ENCODE measurements around the gene GSE1. TPM values are rescaled to one million over a fixed set of nuclear protein-coding genes. Genes with fewer than 3 reads are reported as not detected.

GSE1 gene
- total and polyA plus RNA-seq, 4 donors = 20.3 to 40.6 (median 30.7) TPM

DNA sequence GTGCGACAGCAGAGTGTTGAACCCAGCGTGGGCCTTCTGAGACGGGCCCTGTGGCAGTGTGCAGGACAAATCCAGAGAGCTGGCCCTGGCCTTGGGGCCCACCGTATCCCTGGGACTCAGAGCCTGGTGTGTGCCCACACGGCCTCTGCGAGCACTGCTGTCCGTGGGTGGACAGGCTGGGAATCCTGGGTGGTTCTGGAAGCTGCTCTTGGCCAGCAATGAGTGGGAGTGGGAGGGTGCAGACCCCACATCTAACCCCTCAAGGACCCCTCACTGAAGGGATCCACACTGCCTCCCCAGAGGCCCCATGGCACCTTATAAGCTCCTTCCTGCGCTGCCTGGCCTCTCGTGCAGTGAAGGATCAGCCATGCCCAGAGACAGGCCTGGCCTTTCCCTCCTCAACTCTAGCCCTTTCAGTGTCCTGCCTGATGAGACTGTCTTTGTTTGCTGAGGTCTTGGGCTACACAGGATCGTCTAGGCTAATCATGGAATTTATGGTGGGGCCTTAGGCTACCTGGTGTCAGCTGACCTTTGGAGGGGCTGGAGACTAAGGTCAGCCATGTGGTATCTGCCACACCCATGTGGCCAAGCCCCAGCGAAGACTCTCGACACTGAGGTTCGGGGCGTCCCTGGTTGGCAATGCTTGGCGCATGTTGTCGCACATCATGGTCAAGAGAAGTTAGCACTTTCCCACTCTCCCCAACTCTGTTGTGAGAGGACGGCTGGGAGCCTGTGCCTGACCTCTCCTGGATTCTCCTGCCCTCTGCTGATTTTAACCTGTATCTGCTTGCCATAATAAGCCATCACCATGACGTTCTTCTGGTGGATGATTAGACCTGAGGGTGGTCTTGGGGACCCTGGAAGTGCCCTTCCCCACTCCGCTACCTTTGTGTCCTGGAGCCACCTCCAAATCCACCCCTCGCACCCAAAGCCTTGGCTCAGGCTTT, 92.1 kb downstream of the GSE1 start:
- DNase-seq (ENCODE audit: low read depth in 4 of 6, low spot score in 6 of 6) = no peak
- no peak overlapping the region for H3K4me3 ChIP-seq (ENCODE audit: low read depth, low read length)
- no peaks in the 10 kb centered on the region for H3K36me3 ChIP-seq (ENCODE audit: control insufficient read depth, insufficient read depth, low read length)
- no peak overlapping the region for H3K27ac ChIP-seq (ENCODE audit: low read depth, low read length)
- H3K4me1 ChIP-seq (ENCODE audit: control insufficient read depth, insufficient read depth, low read length) = peaks cover 9% of the 10 kb centered on the region
- WGBS (ENCODE audit: insufficient coverage) = 86% methylated on average over 18 of the region's 20 CpGs
- no peaks in the 10 kb centered on the region for H3K9me3 ChIP-seq (ENCODE audit: control insufficient read depth, insufficient read depth, low read length)
- peaks cover 6% of the 10 kb centered on the region for H3K27me3 ChIP-seq (ENCODE audit: control insufficient read depth, insufficient read depth, low read length)

DNA sequence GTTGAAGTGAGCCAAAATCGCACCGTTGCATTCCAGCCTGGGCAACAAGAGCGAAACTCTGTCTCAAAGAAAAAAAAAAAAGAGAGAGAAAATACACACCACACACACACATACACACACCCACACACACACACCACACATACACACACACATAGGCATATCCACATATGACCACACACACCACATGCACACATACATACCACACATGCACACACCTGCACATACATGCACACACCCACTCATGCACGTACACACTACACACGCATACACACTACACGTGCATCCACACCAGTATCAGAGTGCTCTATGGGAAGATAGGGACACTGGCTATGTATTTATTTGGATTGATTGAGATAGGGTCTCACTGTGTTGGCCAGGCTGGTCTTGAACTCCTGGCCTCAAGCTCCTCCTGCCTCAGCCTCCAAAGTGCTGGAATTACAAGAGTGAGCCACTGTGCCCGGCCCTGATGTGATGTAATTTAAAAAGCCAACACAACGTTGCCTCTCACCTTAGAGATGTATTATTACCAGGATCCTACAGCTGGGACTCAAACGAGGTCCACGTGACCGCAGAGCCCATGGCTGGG, 93.4 kb downstream of the GSE1 start:
- Histone ChIP-seq H3K27me3 (ENCODE audit: control insufficient read depth, insufficient read depth, low read length) (peaks cover 6% of the 10 kb centered on the region), H3K27ac (ENCODE audit: low read depth, low read length) (no peak overlapping the region), H3K9me3 (ENCODE audit: control insufficient read depth, insufficient read depth, low read length) (no peaks in the 10 kb centered on the region), H3K4me1 (ENCODE audit: control insufficient read depth, insufficient read depth, low read length) (peaks cover 12% of the 10 kb centered on the region), H3K4me3 (ENCODE audit: low read depth, low read length) (no peak overlapping the region), H3K36me3 (ENCODE audit: control insufficient read depth, insufficient read depth, low read length) (no peaks in the 10 kb centered on the region)
- WGBS (ENCODE audit: insufficient coverage) = 93% methylated on average over 5 of the region's 11 CpGs
- DNase-seq (ENCODE audit: low read depth in 4 of 6, low spot score in 6 of 6) = no peak

DNA sequence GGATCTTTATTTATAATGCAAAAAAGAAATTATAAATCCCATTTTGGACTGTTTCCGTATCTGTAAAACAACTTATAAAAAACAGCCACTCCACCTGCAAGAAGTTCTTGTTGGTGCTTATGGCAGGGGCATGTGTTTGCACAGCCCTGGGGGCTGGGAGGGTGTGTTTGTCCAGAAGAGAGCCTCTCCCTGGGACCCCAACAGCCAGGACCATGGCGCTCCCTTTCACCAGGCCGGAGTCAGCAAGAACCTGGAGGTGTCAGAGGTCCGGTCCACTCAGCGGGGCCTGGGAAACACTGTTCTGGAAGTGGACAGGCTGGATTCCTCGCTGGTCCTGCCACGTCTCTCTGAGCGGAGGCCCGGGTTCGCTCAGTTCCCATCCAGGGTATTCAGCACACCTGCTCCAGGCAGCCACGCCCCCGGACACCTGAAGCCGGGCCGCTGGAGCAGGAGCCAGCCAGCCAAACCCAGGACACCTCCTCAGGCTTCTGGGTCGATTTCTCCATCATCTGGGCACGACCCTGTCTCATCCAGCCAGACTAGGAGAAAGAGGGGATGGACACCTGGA, 94.5 kb downstream of the GSE1 start:
- no peaks in the 10 kb centered on the region for H3K9me3 ChIP-seq (ENCODE audit: control insufficient read depth, insufficient read depth, low read length)
- H3K27ac ChIP-seq (ENCODE audit: low read depth, low read length) = no peak overlapping the region
- H3K4me1 ChIP-seq (ENCODE audit: control insufficient read depth, insufficient read depth, low read length) = peaks cover 12% of the 10 kb centered on the region
- no peak for DNase-seq (ENCODE audit: low read depth in 4 of 6, low spot score in 6 of 6)
- H3K4me3 ChIP-seq (ENCODE audit: low read depth, low read length) = no peak overlapping the region
- WGBS (ENCODE audit: insufficient coverage) = 86% methylated on average over 15 of the region's 16 CpGs
- no peaks in the 10 kb centered on the region for H3K36me3 ChIP-seq (ENCODE audit: control insufficient read depth, insufficient read depth, low read length)
- H3K27me3 ChIP-seq (ENCODE audit: control insufficient read depth, insufficient read depth, low read length) = peaks cover 12% of the 10 kb centered on the region

DNA sequence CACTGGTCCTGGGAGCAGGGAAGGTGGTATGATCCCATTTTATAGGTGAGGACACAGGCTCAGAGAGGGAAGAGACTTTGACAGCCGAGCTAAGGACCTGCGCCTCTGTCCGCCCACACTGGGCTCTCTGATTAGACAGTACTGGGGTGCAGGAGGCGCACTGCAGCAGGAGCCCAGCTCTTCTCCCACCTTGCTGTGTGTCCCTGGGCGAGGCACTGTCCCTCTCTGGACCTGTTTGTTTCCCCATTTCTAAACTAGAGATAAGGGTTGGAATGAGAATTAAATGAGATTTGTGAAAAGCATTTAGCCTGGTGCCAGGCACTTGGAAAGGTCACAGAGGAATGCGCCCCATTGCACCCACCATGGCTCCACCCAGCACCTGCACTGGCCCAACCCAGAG, 95.2 kb downstream of the GSE1 start:
- 98% methylated on average over 5 of the region's 6 CpGs for WGBS (ENCODE audit: insufficient coverage)
- peaks cover 12% of the 10 kb centered on the region for H3K4me1 ChIP-seq (ENCODE audit: control insufficient read depth, insufficient read depth, low read length)
- H3K27me3 ChIP-seq (ENCODE audit: control insufficient read depth, insufficient read depth, low read length) = peaks cover 12% of the 10 kb centered on the region
- H3K9me3 ChIP-seq (ENCODE audit: control insufficient read depth, insufficient read depth, low read length) = no peaks in the 10 kb centered on the region
- no peak overlapping the region for H3K4me3 ChIP-seq (ENCODE audit: low read depth, low read length)
- no peaks in the 10 kb centered on the region for H3K36me3 ChIP-seq (ENCODE audit: control insufficient read depth, insufficient read depth, low read length)
- no peak for DNase-seq (ENCODE audit: low read depth in 4 of 6, low spot score in 6 of 6)
- H3K27ac ChIP-seq (ENCODE audit: low read depth, low read length) = no peak overlapping the region

DNA sequence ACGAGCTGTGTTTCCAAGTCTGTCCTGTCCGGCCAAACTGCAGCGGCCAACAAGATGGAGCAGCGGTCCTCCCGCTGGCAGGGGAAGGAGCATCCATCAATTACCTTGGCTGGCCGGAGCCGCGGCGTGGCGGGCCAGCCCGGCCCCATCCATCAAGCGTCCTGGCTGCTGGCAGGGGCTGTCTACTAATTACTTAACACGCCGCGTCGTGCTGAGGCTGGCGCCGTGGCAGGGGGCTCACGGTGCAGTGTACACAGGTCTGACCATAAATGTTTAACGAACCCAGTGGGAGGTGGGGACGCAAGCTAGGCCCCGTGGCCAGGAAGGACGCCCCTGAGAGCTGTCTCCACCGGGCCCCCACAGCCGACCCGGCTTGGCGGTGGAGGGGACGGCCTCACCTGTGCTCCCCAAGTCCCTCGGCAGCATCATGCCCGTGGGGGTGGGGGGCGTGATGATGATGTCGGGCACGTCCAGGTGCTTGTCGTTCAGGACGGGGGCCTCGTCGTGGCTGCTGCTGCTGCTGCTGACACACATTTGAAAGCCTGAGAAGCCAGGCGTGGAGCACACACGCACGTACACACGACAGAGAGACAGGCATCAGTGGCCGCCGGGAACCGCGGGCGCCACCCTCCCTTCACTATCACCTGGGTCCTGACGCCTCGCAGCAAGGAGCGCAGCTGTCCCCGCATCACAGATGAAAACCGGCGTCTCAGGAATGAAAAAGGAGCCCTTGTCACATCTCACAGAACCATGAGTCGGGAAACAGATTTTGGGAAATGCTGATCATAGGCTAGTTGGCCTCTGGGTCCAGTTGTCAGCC, 96.9 kb downstream of the GSE1 start:
- peak in 2 of 6 donors; percentile 45 to 63 for DNase-seq (ENCODE audit: low read depth in 4 of 6, low spot score in 6 of 6)
- Histone ChIP-seq H3K4me3 (ENCODE audit: low read depth, low read length) (no peak overlapping the region), H3K4me1 (ENCODE audit: control insufficient read depth, insufficient read depth, low read length) (peaks cover 13% of the 10 kb centered on the region), H3K27ac (ENCODE audit: low read depth, low read length) (no peak overlapping the region), H3K36me3 (ENCODE audit: control insufficient read depth, insufficient read depth, low read length) (no peaks in the 10 kb centered on the region), H3K27me3 (ENCODE audit: control insufficient read depth, insufficient read depth, low read length) (peaks cover 12% of the 10 kb centered on the region), H3K9me3 (ENCODE audit: control insufficient read depth, insufficient read depth, low read length) (no peaks in the 10 kb centered on the region)
- WGBS (ENCODE audit: insufficient coverage) = 43% methylated on average over 53 of the region's 53 CpGs

DNA sequence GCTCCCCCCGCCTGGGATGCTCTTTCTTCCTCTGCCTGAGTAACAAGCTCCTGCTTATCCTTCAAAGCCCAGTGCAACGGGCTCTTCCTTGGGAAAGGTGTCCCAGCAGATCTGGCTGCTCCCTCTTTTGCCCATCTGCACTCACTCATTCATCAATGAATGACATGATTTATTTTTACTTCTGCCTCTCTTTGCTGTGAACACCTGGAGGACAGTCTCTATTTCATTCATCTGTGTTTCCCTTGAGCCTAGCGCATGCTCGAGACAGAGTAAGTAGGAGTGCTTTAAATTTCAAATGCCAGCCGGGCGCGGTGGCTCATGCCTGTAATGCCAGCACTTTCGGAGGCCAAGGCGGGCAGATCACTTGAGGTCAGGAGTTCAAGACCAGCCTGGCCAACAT, 97.6 kb downstream of the GSE1 start:
- Histone ChIP-seq H3K27me3 (ENCODE audit: control insufficient read depth, insufficient read depth, low read length) (peaks cover 12% of the 10 kb centered on the region), H3K27ac (ENCODE audit: low read depth, low read length) (no peak overlapping the region), H3K9me3 (ENCODE audit: control insufficient read depth, insufficient read depth, low read length) (no peaks in the 10 kb centered on the region), H3K36me3 (ENCODE audit: control insufficient read depth, insufficient read depth, low read length) (no peaks in the 10 kb centered on the region), H3K4me1 (ENCODE audit: control insufficient read depth, insufficient read depth, low read length) (peaks cover 20% of the 10 kb centered on the region), H3K4me3 (ENCODE audit: low read depth, low read length) (no peak overlapping the region)
- no peak for DNase-seq (ENCODE audit: low read depth in 4 of 6, low spot score in 6 of 6)
- WGBS (ENCODE audit: insufficient coverage) = 89% methylated on average over 9 of the region's 9 CpGs

DNA sequence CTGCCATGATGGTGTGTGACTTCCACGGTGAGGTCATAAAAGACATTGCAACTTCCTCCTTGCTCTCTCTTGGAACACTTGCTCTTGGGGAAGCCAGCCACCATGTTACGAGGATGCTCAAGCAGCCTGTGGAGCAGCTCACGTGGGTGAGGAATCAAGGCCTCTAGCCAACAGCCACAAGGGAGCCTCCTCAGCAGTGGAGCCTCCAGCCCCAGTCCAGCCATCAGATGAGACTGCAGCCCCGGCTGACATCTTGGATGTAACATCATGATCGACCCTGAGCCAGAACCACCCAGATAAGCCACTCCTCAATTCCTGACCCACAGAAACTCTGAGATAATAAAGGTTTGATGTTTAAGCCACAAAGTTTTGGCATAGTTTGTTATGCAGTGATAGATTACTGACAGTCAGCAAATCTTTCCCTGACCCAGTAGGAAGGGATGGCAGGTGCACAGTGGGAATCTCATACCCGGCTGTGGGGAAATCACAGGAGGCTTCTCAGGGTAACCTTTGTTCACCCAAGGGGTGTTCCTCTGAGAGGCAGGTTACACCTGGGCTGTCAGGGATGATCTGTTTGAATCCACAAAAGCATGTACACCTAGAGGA, 99.0 kb downstream of the GSE1 start:
- H3K27ac ChIP-seq (ENCODE audit: low read depth, low read length) = no peak overlapping the region
- no peak overlapping the region for H3K4me3 ChIP-seq (ENCODE audit: low read depth, low read length)
- H3K9me3 ChIP-seq (ENCODE audit: control insufficient read depth, insufficient read depth, low read length) = no peaks in the 10 kb centered on the region
- WGBS (ENCODE audit: insufficient coverage) = 100% methylated on average over 3 of the region's 6 CpGs
- DNase-seq (ENCODE audit: low read depth in 4 of 6, low spot score in 6 of 6) = no peak
- H3K36me3 ChIP-seq (ENCODE audit: control insufficient read depth, insufficient read depth, low read length) = no peaks in the 10 kb centered on the region
- H3K4me1 ChIP-seq (ENCODE audit: control insufficient read depth, insufficient read depth, low read length) = peaks cover 34% of the 10 kb centered on the region
- peaks cover 12% of the 10 kb centered on the region for H3K27me3 ChIP-seq (ENCODE audit: control insufficient read depth, insufficient read depth, low read length)

DNA sequence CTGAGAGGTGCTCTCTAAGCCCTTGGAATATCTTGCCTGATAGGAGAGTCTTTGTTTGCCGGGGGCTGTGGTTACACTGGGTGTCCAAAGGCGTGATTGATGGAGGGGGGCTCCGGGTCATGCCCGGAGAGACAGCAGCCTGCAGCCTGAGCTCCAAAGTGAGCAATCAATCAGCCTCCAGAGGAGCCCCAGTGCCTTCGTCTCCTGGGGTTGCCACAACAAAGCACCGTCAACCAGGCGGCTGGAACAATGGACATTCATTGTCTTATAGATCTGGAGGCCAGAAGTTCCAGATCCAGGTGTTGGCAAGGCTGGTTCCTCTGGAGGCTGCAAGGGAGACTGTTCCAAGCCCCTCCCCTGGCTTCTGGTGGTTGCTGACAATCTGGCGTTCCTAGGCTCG, 99.7 kb downstream of the GSE1 start:
- 43% methylated on average over 9 of the region's 9 CpGs for WGBS (ENCODE audit: insufficient coverage)
- DNase-seq (ENCODE audit: low read depth in 4 of 6, low spot score in 6 of 6) = no peak
- no peak overlapping the region for H3K27ac ChIP-seq (ENCODE audit: low read depth, low read length)
- H3K4me1 ChIP-seq (ENCODE audit: control insufficient read depth, insufficient read depth, low read length) = peaks cover 41% of the 10 kb centered on the region
- peaks cover 12% of the 10 kb centered on the region for H3K27me3 ChIP-seq (ENCODE audit: control insufficient read depth, insufficient read depth, low read length)
- no peaks in the 10 kb centered on the region for H3K36me3 ChIP-seq (ENCODE audit: control insufficient read depth, insufficient read depth, low read length)
- no peaks in the 10 kb centered on the region for H3K9me3 ChIP-seq (ENCODE audit: control insufficient read depth, insufficient read depth, low read length)
- no peak overlapping the region for H3K4me3 ChIP-seq (ENCODE audit: low read depth, low read length)
